ENCODE data around the gene MYMX. TPM values are rescaled to one million over a fixed set of nuclear protein-coding genes. Genes with fewer than 3 reads are reported as not detected.
A peak's percentile ranks its signal among the peaks of the same experiment; 100 is the strongest.

Gene MYMX
- total RNA-seq, 6 experiments from 2014 or later = not detected

DNA sequence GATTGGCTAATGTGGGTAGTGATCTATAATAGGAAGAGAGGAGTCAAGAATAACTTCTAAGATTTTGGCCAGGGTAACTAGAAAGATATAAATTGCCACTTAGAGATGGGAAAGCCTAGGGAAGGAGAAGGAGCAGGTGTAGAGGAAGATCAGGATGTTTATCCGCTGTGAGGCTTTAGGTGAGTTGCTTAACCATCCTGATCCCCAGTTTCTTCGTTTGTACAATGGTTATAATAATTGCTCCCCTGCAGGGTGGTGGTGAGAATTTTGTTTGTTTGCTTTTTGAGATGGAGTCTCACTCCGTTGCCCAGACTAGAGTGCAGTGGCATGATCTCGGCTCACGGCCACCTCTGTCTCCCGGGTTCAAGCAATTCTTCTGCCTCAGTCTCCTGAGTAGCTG is 2.4 kb upstream of the MYMX start:
- H3K4me1 ChIP-seq = peaks cover 6 to 33% (median 23%) of the 10 kb centered on the region in 4 donors
- H3K27ac ChIP-seq = no peak overlapping the region
- no peak overlapping the region for H3K4me3 ChIP-seq
- H3K27me3 ChIP-seq = no peaks in the 10 kb centered on the region
- TF ChIP-seq, protein P1, sequence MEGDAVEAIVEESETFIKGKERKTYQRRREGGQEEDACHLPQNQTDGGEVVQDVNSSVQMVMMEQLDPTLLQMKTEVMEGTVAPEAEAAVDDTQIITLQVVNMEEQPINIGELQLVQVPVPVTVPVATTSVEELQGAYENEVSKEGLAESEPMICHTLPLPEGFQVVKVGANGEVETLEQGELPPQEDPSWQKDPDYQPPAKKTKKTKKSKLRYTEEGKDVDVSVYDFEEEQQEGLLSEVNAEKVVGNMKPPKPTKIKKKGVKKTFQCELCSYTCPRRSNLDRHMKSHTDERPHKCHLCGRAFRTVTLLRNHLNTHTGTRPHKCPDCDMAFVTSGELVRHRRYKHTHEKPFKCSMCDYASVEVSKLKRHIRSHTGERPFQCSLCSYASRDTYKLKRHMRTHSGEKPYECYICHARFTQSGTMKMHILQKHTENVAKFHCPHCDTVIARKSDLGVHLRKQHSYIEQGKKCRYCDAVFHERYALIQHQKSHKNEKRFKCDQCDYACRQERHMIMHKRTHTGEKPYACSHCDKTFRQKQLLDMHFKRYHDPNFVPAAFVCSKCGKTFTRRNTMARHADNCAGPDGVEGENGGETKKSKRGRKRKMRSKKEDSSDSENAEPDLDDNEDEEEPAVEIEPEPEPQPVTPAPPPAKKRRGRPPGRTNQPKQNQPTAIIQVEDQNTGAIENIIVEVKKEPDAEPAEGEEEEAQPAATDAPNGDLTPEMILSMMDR (IDR thresholded peaks at IDR 0.05) = no peak
- no peak for TF ChIP-seq POLR2A (IDR thresholded peaks at IDR 0.05)
- intact Hi-C loops (cut with DNase I) = no loop called here
- 80% methylated on average over 2 of the region's 6 CpGs for WGBS (ENCODE audit: insufficient coverage, low coverage, low lambda C conversion rate, missing lambda C conversion rate)
- no peaks in the 10 kb centered on the region for H3K36me3 ChIP-seq
- ATAC-seq = no peak
- H3K9me3 ChIP-seq = no peaks in the 10 kb centered on the region
- DNase-seq = no peak

DNA sequence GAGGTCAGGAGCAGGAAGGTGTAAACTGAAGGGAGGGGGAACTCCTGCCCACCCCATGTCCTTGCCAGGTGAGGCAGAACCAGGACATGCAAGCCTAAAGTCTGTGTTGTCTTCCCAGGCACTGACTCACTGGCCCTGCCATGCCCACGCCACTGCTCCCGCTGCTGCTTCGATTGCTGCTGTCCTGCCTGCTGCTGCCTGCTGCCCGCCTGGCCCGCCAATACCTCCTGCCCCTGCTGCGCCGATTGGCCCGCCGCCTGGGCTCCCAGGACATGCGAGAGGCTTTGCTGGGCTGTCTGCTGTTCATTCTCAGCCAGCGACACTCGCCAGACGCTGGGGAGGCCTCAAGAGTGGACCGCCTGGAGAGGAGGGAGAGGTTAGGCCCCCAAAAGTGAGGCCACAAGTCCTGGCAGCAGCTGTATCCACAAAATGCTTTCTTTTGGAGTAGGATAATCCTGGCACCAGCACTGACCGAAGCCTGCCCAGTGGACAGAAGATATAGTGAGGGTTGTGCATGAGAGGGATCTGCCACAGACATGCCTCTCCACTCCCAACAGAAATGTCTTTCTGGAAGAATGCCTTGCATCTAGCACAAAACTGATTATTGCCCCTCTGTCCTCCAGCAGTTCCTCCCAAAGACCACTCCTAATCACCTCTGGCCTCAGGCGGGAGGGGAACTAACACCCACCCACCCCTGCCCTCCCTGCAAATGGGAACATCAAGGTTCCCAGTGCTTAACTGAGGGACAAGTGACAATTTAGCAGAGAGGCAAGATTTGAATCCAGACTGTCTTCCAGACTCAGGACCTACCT is 812 bp downstream of the MYMX start:
- H3K4me1 ChIP-seq = peaks cover 6 to 59% (median 36%) of the 10 kb centered on the region in 4 donors
- H3K4me3 ChIP-seq = no peak overlapping the region
- no peaks in the 10 kb centered on the region for H3K27me3 ChIP-seq
- DNase-seq (peak; percentile 85 to 92 (median 91)), ATAC-seq (peak; percentile 50 to 68 (median 60))
- no peaks in the 10 kb centered on the region for H3K36me3 ChIP-seq
- intact Hi-C loops (cut with DNase I) = no loop called here
- TF ChIP-seq, protein P1 (IDR thresholded peaks at IDR 0.05) = no peak
- no peak for TF ChIP-seq POLR2A (IDR thresholded peaks at IDR 0.05)
- 36% methylated on average over 5 of the region's 16 CpGs for WGBS (ENCODE audit: insufficient coverage, low coverage, low lambda C conversion rate, missing lambda C conversion rate)
- H3K9me3 ChIP-seq = no peaks in the 10 kb centered on the region
- peak overlapping the region; percentile 36 to 67 (median 43) for H3K27ac ChIP-seq

DNA sequence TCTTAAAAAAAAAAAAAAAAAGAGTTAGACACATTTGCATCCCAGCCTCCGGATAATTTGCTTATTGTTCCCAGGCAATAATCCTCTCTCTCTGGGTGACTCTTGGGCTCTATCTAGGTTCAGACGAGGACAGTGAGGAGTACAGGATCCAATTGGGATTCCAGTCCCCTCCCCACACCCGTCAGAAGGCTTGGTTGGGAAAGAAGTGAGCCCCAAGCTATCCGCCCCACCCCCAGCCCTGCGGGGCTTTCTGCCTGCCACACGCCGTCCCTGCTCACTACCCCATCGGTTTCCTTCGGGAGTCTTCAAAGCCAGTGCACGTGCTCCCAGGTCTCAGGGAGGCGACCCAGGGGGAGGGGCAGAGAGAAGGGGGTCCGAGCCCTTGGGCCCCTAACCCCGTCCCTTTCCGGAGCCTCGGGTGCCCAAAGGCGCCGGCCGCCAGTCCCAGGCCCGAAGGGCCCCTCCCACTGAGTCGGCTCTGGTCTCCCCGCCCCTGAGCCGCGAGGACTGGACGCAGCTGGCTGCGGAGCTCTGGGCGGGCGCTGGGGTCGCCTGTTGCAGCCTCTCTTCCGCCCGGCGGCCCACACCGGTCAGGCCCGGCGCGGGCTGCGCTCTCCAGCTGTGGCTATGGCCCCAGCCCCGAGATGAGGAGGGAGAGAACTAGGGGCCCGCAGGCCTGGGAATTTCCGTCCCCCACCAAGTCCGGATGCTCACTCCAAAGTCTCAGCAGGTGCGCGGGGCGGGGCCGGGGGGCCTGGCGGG is 2.5 kb downstream of the MYMX start:
- H3K27me3 ChIP-seq = no peaks in the 10 kb centered on the region
- intact Hi-C loops (cut with DNase I) = no loop called here
- TF ChIP-seq, protein P1 (IDR thresholded peaks at IDR 0.05) = no peak
- TF ChIP-seq POLR2A (IDR thresholded peaks at IDR 0.05) = peak; percentile 61
- WGBS (ENCODE audit: insufficient coverage, low coverage, low lambda C conversion rate, missing lambda C conversion rate) = 4% methylated on average over 7 of the region's 45 CpGs
- H3K27ac ChIP-seq = peak overlapping the region; percentile 53 to 84 (median 67)
- no peaks in the 10 kb centered on the region for H3K36me3 ChIP-seq
- peaks cover 6 to 64% (median 35%) of the 10 kb centered on the region in 4 donors for H3K4me1 ChIP-seq
- peak; percentile 54 to 67 (median 58) for ATAC-seq
- no peaks in the 10 kb centered on the region for H3K9me3 ChIP-seq
- peak overlapping the region; percentile 35 to 49 (median 49) for H3K4me3 ChIP-seq
- DNase-seq = peak; percentile 83 to 89 (median 88)

DNA sequence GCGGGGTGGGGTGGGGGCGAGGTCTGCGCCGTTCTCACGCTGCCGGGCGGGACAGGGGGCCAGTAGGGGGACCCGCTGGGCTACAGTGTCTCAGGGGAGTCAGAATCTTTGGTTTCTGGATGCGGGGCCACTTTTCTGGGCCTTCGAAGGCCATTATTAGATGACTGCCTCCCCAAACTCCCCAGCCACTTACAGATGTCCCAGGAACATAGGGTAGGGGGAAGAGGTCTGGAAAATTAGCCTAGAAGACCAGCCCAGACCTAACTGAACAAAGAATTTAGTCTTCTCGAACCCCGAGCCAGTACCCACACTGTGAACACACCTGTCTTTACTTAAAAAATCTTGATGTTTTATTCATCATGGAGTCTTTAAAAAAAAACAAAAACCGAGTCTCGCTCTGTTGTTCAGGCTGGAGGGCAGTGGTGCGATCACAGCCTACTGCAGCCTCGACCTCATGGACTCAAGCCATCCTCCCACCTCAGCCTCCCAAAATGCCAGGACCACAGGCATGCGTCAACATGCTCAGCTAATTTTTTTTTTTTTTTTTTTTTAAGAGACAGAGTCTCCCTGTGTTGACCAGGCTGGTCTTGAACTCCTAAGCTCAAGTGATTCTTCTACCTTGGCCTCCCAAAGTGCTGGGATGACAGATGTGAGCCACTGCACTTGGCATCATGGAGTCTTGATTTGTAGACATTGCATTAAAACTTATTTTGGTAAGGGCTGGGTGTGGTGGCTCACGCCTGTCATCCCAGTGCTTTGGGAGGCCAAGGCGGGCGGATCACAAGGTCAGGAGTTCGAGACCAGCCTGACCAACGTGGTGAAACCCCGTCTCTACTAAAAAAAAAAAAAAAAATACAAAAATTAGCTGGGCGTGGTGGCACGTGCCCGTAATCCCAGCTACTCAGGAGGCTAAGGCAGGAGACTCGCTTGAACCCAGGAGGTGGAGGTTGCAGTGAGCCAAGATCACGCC is 3.4 kb downstream of the MYMX start:
- DNase-seq = no peak
- TF ChIP-seq POLR2A (IDR thresholded peaks at IDR 0.05) = no peak
- TF ChIP-seq, protein P1 (IDR thresholded peaks at IDR 0.05) = no peak
- H3K4me3 ChIP-seq = peak overlapping the region; percentile 35 to 49 (median 49)
- no peak for ATAC-seq
- H3K9me3 ChIP-seq = no peaks in the 10 kb centered on the region
- WGBS (ENCODE audit: insufficient coverage, low coverage, low lambda C conversion rate, missing lambda C conversion rate) = 73% methylated on average over 15 of the region's 28 CpGs
- intact Hi-C loops (cut with DNase I) = no loop called here
- no peaks in the 10 kb centered on the region for H3K36me3 ChIP-seq
- H3K27ac ChIP-seq = peak overlapping the region; percentile 75 to 84 (median 78)
- no peaks in the 10 kb centered on the region for H3K27me3 ChIP-seq
- H3K4me1 ChIP-seq = peaks cover 6 to 73% (median 38%) of the 10 kb centered on the region in 4 donors

Measured in right lobe of liver (tissue), 6 donors.